Fibroblast of villous mesenchyme (primary cell): Measurements from ENCODE around the gene PANK4. TPM values are rescaled to one million over a fixed set of nuclear protein-coding genes. Genes with fewer than 3 reads are reported as not detected.

Experiments used
- DNase-seq: peaks from one replicate; pipeline ENCODE4 v3.0.0-alpha.2; 2010; ENCODE audit warnings: low read depth
- H3K4me3 ChIP-seq: 2 replicates; pipeline ENCODE4 v1.5.1; 2011; ENCODE audit warnings: low read depth, mild to moderate bottlenecking, low read length
- CTCF ChIP-seq: IDR thresholded peaks from 2 replicates; pipeline ENCODE4 v1.5.1; 2012; ENCODE audit warnings: low read depth, mild to moderate bottlenecking, low read length; ENCODE audit not compliant: insufficient read depth
- total RNA-seq: library from RNA; depleted of rRNA; stranded (reverse); fragments of >200 nt; gene quantifications from 2 replicates; pipeline ENCODE4 v1.2.3, GENCODE V29; 2012

The PANK4 gene
- total RNA-seq, 1 donor: 27.6 TPM

DNA sequence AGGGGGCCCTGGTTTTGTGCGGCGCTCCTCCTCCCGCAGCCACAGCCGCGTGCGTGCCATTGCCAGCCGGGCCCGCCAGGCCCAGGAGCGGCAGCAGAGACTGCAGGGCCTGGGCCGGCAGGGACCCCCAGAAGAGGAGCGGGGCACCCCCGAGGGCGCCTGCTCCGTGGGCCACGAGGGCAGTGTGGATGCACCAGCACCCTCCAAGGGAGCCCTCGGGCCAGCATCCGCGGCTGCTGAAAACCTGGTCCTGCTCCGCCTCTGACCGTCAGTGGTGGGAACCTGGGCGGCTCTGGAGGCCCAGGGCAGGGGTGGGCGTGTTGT is 21.5 kb downstream of the PANK4 start:
- no peak for DNase-seq
- no peak overlapping the region for H3K4me3 ChIP-seq
- no peak for TF ChIP-seq CTCF

GRCh38 chr1:2504225-2504948 is 22.0 kb downstream of the PANK4 start:
- no peak overlapping the region for H3K4me3 ChIP-seq
- peak; percentile 14 for DNase-seq
- TF ChIP-seq CTCF: no peak

GRCh38 chr1:2503554-2504224 is 22.7 kb downstream of the PANK4 start:
- H3K4me3 ChIP-seq: no peak overlapping the region

DNA sequence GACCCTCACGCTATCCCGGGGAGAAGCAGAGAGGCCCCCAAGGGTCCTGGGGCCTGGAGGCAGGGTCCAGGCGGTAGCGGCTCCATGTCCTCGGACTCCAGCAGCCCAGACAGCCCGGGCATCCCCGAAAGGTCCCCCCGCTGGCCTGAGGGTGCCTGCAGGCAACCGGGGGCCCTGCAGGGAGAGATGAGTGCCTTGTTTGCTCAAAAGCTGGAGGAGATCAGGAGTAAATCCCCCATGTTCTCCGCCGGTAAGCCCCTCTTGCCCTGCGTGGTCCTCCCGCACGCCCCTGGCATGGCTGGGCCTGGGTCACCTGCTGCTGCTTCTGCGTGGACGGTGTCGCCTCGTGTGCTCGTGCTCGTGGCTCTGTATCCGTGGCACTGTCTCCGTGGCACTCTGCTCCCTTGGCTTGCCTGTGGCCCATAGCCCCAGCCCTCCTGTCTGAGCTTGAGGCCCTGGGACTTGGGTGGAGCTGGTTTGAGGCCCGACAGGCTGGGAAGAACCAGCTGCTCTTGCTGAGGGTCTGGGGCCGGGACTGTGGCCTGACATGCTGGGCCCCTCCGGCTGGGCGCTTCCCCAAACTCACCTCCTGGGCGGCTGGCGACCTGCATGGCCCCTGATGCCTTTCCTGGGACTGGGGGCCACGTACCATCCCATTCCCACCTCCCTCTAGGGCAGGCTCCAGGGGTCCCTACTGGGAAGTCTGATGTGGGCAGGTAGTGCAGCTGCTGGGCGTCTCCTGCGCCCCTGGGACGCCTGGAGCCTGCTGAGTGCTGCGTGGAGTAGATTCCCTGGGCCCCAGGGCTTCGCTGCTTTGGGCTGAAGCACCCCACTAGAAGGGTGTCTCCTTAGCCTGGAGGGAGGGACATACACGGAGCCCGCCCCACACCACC is 23.5 kb downstream of the PANK4 start:
- TF ChIP-seq CTCF: no peak
- no peak overlapping the region for H3K4me3 ChIP-seq
- DNase-seq: no peak

More at GRCh38 chr1:2503554-2504224, 22.7 kb downstream of the PANK4 start:
- TF ChIP-seq CTCF: no peak
- DNase-seq: no peak

DNA sequence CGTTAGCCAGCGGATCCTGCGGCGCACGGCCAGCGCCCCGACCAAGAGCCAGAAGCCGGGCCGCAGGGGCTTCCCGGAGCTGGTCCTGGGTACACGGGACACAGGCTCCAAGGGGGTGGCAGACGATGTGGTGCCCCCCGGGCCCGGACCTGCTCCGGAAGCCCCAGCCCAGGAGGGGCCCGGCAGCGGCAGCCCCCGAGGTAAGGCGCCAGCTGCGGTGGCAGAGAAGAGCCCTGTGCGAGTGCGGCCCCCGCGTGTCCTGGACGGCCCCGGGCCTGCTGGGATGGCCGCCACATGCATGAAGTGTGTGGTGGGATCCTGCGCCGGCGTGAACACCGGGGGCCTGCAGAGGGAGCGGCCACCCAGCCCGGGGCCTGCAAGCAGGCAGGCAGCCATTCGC is 24.2 kb downstream of the PANK4 start:
- H3K4me3 ChIP-seq: no peak overlapping the region
- DNase-seq: no peak
- TF ChIP-seq CTCF: no peak

GRCh38 chr1:2501820-2502119 is 24.6 kb downstream of the PANK4 start:
- no peak for DNase-seq
- TF ChIP-seq CTCF: no peak
- no peak overlapping the region for H3K4me3 ChIP-seq
